Type B pancreatic cell (in vitro differentiated cells): Measurements from ENCODE around the gene EGFR. TPM values are rescaled to one million over a fixed set of nuclear protein-coding genes. Genes with fewer than 3 reads are reported as not detected.
"Not testable (repeated sequence)": the region's sequence is repeated elsewhere in the genome, so short reads cannot be mapped to it uniquely, and the experiment has no call there.

ENCODE experiments used
- DNase-seq: peaks from one replicate; pipeline ENCODE4 v3.0.0; 2021; ENCODE audit warnings: mixed read lengths; ENCODE audit not compliant: unreplicated experiment; ENCODE audit errors: extremely low spot score
- H3K27ac Mint-ChIP-seq: 2 replicates; pipeline ENCODE4 v1.8.0; 2021; ENCODE audit warnings: mild to moderate bottlenecking, mixed read lengths
- H3K27me3 Mint-ChIP-seq: 2 replicates; pipeline ENCODE4 v1.8.0; 2021; ENCODE audit warnings: mixed read lengths
- H3K36me3 Mint-ChIP-seq: 2 replicates; pipeline ENCODE4 v1.8.0; 2021; ENCODE audit warnings: mixed read lengths
- H3K4me1 Mint-ChIP-seq: one replicate; pipeline ENCODE4 v1.8.0; 2021; ENCODE audit warnings: mixed read lengths; ENCODE audit not compliant: unreplicated experiment
- H3K4me3 Mint-ChIP-seq: 2 replicates; pipeline ENCODE4 v1.8.0; 2021; ENCODE audit warnings: mild to moderate bottlenecking, mixed read lengths
- H3K9me3 Mint-ChIP-seq: 2 replicates; pipeline ENCODE4 v1.8.0; 2021; ENCODE audit warnings: mixed read lengths
- total RNA-seq: library from RNA; stranded (reverse); gene quantifications from 2 replicates; pipeline ENCODE4 v1.2.1, GENCODE V29; 2021; ENCODE audit warnings: low replicate concordance
- TF ChIP-seq, protein P1 (sequence below): fragments of 200-600 bp; sonication (generic); conservative IDR thresholded peaks from 2 replicates; pipeline ENCODE4 v1.5.0; 2021; ENCODE audit warnings: antibody characterized with exemption, mild to moderate bottlenecking

The EGFR gene
- total RNA-seq, 1 donor from 2014 or later = 44.6 TPM

DNA sequence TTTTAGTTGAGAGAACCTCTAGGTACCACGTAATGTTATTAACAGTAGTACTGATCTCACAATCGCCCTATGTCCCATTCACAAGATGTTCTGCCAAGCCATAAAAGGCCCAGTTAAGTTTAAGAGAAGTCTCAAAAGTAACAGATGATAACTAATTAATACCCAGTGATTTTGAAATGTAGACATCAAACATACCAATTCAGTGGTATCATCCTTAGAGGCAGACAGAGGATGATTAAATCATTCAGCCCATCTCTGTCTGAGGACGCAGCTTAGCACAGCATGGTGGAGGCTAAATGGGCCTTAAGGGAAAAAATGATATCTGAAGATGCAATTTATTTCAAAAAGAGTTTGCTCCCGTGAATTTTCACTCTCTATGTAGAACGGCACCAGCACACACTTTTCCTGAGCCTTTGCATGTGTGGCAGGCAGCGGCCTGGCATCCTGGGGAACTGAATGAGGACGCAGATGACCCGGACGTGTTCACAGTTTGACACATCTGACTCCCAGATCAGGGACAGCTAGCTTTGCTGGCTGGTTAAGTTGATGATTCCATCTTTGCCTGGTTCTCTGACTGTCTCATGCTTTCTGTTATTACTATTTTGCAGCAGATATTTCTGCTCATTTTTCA is 13.4 kb downstream of the EGFR start:
- Mint-ChIP-seq H3K4me1 (peaks cover 16% of the 10 kb centered on the region), H3K27ac (peak overlapping the region; percentile 79), H3K9me3 (no peaks in the 10 kb centered on the region), H3K27me3 (no peaks in the 10 kb centered on the region), H3K36me3 (peaks cover 10% of the 10 kb centered on the region), H3K4me3 (no peak overlapping the region)
- TF ChIP-seq, protein P1, sequence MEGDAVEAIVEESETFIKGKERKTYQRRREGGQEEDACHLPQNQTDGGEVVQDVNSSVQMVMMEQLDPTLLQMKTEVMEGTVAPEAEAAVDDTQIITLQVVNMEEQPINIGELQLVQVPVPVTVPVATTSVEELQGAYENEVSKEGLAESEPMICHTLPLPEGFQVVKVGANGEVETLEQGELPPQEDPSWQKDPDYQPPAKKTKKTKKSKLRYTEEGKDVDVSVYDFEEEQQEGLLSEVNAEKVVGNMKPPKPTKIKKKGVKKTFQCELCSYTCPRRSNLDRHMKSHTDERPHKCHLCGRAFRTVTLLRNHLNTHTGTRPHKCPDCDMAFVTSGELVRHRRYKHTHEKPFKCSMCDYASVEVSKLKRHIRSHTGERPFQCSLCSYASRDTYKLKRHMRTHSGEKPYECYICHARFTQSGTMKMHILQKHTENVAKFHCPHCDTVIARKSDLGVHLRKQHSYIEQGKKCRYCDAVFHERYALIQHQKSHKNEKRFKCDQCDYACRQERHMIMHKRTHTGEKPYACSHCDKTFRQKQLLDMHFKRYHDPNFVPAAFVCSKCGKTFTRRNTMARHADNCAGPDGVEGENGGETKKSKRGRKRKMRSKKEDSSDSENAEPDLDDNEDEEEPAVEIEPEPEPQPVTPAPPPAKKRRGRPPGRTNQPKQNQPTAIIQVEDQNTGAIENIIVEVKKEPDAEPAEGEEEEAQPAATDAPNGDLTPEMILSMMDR = no peak
- no peak for DNase-seq

DNA sequence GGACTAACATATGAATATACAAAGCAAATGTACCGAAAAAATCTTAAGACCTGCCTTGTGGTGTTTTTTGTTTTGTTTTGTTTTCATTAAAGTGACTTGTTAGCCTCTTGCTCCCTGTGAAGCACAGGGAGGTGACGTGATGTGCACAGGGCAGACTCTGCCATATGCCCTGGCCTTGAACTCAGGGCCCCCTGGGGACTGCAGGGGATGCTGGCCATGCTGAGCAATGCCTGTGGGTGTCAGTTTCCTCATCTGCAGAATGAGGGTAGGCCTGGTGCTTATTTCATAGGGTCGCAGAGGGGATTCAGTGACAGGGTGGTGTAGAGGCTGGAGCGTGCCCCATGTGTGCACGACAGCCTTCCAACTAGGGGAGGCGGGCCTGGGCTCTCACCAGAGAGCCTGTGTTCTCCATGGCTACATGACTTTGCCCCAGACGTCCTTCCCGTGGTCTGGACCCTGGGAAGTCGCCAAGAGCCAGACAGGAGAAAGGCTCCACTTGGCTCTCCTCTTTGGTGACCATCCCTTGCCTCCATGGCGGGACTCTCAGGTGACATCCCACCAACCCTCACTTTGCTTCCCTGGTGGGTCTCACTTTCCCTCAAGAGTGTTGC is 14.5 kb downstream of the EGFR start:
- peaks cover 7% of the 10 kb centered on the region for H3K4me1 Mint-ChIP-seq
- TF ChIP-seq, protein P1 = no peak
- H3K9me3 Mint-ChIP-seq = no peaks in the 10 kb centered on the region
- H3K36me3 Mint-ChIP-seq = peaks cover 10% of the 10 kb centered on the region
- peak overlapping the region; percentile 16 for H3K27ac Mint-ChIP-seq
- DNase-seq = no peak
- H3K27me3 Mint-ChIP-seq = no peaks in the 10 kb centered on the region
- no peak overlapping the region for H3K4me3 Mint-ChIP-seq

DNA sequence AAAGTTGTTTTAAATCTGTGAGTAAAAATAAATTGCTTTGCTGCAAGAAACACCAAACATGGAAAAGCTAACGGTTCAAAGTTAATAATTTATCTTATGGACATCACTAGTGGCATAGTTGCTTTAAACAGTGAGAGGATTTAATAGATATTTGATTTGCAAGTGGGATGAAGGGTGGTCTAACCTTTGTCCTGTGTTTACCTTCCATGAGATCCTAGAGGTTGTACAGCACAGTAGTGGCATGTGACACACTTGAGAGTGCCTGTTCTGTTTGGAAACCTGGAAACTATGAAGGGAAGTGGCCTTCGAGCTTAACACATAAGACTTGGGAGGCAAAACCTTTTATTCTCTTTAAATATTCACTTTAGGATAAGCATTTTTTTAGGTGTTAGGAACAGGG is 16.0 kb downstream of the EGFR start:
- no peak overlapping the region for H3K4me3 Mint-ChIP-seq

DNA sequence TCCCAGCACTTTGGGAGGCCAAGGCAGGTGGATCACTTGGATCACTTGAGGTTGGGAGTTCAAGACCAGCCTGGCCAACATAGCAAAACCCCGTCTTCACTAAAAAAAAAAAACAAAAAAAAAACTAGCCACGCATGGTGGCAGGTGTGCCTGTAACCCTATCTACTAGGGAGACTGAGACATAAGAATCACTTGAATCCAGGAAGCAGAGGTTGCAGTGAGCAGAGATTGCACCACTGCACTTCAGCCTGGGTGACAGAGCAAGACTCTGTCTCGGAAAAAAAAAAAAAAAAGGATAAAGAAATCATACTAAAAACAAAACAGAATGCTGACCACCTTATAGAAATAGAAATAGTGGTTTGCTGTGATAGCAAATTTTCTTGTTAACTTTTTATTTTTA is 16.6 kb downstream of the EGFR start:
- not testable (repeated sequence) for H3K36me3 Mint-ChIP-seq, H3K9me3 Mint-ChIP-seq, DNase-seq, H3K27ac Mint-ChIP-seq, H3K27me3 Mint-ChIP-seq, H3K4me3 Mint-ChIP-seq
- H3K4me1 Mint-ChIP-seq = peaks cover 11% of the 10 kb centered on the region

More for the DNA sequence above, 16.0 kb downstream of the EGFR start:
- no peaks in the 10 kb centered on the region for H3K27me3 Mint-ChIP-seq
- H3K4me1 Mint-ChIP-seq = peaks cover 11% of the 10 kb centered on the region
- H3K36me3 Mint-ChIP-seq = peaks cover 10% of the 10 kb centered on the region
- H3K27ac Mint-ChIP-seq = peak overlapping the region; percentile 31
- TF ChIP-seq, protein P1 = no peak
- no peaks in the 10 kb centered on the region for H3K9me3 Mint-ChIP-seq
- DNase-seq = no peak

DNA sequence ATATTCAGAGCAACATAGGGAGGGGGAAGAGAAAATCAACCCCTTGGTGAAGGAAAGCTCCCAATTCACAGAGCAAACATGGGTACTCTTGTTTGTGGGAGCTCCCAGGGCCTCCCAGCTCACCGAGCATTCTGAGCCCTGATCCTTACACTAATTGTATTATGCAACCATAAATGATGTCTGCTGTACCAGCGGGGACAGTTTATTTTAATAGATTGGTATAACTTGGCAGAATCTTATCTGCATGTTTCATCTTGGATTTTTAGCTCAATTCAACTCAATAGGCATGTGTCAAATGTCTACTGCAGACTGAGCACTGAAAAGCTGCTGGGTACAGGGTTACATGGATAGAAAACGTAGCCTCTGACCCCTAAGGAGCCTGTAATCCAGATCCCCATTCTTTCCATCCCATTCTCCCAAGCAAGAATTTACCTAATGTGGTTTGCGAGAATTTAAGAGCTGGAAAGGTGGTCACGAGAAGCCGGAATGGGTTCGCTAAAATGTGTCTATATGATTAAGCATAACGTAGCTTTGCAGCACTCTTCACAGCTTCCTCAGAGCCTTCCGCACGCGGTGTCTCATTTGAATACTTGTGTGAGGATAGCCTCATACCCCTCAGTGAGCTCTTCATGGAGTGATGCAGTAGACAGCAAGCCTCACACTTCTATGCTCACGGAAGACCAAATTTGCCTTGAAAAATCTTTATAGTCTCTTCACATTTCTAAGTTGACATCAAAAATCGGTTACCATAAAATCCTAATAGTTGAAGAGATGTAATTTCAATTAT is 18.3 kb downstream of the EGFR start:
- no peaks in the 10 kb centered on the region for H3K9me3 Mint-ChIP-seq
- H3K36me3 Mint-ChIP-seq = peaks cover 4% of the 10 kb centered on the region
- no peaks in the 10 kb centered on the region for H3K27me3 Mint-ChIP-seq
- no peak overlapping the region for H3K4me3 Mint-ChIP-seq
- peaks cover 11% of the 10 kb centered on the region for H3K4me1 Mint-ChIP-seq
- TF ChIP-seq, protein P1 = no peak
- no peak for DNase-seq
- H3K27ac Mint-ChIP-seq = no peak overlapping the region
